GM12878 (cell line): ENCODE data around the gene AKR1C1. TPM values are rescaled to one million over a fixed set of nuclear protein-coding genes. Genes with fewer than 3 reads are reported as not detected.

ENCODE experiments used
- ATAC-seq: fragments of 200-7000 bp; cut with Tn5 transposase; 3 replicates; pipeline ENCODE4 v1.9.1; 2020; ENCODE audit warnings: mild to moderate bottlenecking, moderate library complexity
- BruUV-seq: library from RNA; stranded (reverse); fragments of 400-500 nt; replicated peaks from 2 replicates; lab custom pipeline; 2021; lab: Mats Ljungman, UMichigan
- CTCF ChIA-PET: fragments of 300-600 bp; sonication (Branson Sonifier 250); formaldehyde crosslinking; extraction: SDS; loops from one replicate; lab custom pipeline; 2021; ENCODE audit warnings: inconsistent platforms; lab: Yijun Ruan, JAX
- POLR2A ChIA-PET: fragments of 350-600 bp; formaldehyde crosslinking; extraction: SDS; loops from one replicate; lab custom pipeline; 2021; ENCODE audit warnings: inconsistent platforms; lab: Charles Lee
- RAD21 ChIA-PET: fragments of 300-600 bp; sonication (Branson Sonifier 250); formaldehyde crosslinking; loops from one replicate; lab custom pipeline; 2023; ENCODE audit warnings: antibody characterized with exemption; ENCODE audit not compliant: unreplicated experiment; lab: Charles Lee
- SMC1A ChIA-PET: fragments of 300-600 bp; sonication (Branson Sonifier 250); formaldehyde crosslinking; loops from one replicate; lab custom pipeline; 2023; ENCODE audit not compliant: unreplicated experiment, uncharacterized antibody; lab: Charles Lee
- DNase-seq: peaks from one replicate; pipeline ENCODE4 v3.0.0-alpha.2; 2011; ENCODE audit warnings: low read depth, low spot score
- FAIRE-seq: peaks from 3 replicates; lab custom pipeline; 2011; peaks lifted over from hg19 to GRCh38; lab: Jason Lieb, UNC
- H2AFZ ChIP-seq: 2 replicates; pipeline ENCODE4 v1.6.0; 2011; ENCODE audit warnings: low read depth, low read length, control low read depth; ENCODE audit not compliant: control insufficient read depth
- H3K27ac ChIP-seq: 2 replicates; pipeline ENCODE4 v1.5.1; 2011; ENCODE audit warnings: control low read depth; ENCODE audit not compliant: control insufficient read depth, insufficient read depth
- H3K27me3 ChIP-seq, 2 experiments: replicated peaks in 1 of 2; 2 replicates each; pipeline versions ENCODE4 v1.6.0 to v1.6.1; 2011; ENCODE audit warnings: low read length in 1 of 2; ENCODE audit not compliant: control insufficient read depth in 2 of 2, insufficient read depth in 2 of 2
- H3K36me3 ChIP-seq, 2 experiments: 2 replicates each; pipeline ENCODE4 v1.5.1; 2011; ENCODE audit warnings: low read length in 1 of 2; ENCODE audit not compliant: control insufficient read depth in 2 of 2, insufficient read depth in 2 of 2
- H3K4me1 ChIP-seq: 2 replicates; pipeline ENCODE4 v1.6.1; 2011; ENCODE audit warnings: mild to moderate bottlenecking, low read length, moderate library complexity, mixed read lengths; ENCODE audit not compliant: control insufficient read depth, insufficient read depth
- H3K4me2 ChIP-seq: 2 replicates; pipeline ENCODE4 v1.6.0; 2011; ENCODE audit warnings: control low read depth; ENCODE audit not compliant: control insufficient read depth, insufficient read depth
- H3K4me3 ChIP-seq: fragments of 200-600 bp; sonication (generic); 2 replicates; pipeline ENCODE4 v1.5.1; 2016
- H3K79me2 ChIP-seq: 2 replicates; pipeline ENCODE4 v1.6.0; 2011; ENCODE audit warnings: low read length; ENCODE audit not compliant: control insufficient read depth, insufficient read depth
- H3K9ac ChIP-seq: 2 replicates; pipeline ENCODE4 v1.8.0; 2011; ENCODE audit warnings: low read length, control low read depth, mixed read lengths; ENCODE audit not compliant: control insufficient read depth, insufficient read depth
- H3K9me3 ChIP-seq: replicated peaks from 3 replicates; pipeline ENCODE4 v1.5.1; 2011; ENCODE audit warnings: mild to moderate bottlenecking, low read length; ENCODE audit not compliant: control insufficient read depth, insufficient read depth
- H4K20me1 ChIP-seq: 2 replicates; pipeline ENCODE4 v1.6.0; 2011; ENCODE audit not compliant: control insufficient read depth, insufficient read depth
- CHD4 ChIP-seq: fragments of 200-600 bp; sonication (generic); IDR thresholded peaks from 2 replicates; pipeline ENCODE4 v1.6.1; 2016; ENCODE audit warnings: mild to moderate bottlenecking
- EED ChIP-seq: sonication (generic); IDR thresholded peaks from 2 replicates; pipeline ENCODE4 v1.6.1; 2016; ENCODE audit warnings: antibody characterized with exemption, low read depth
- IKZF1 ChIP-seq: fragments of 450-650 bp; conservative IDR thresholded peaks from 2 replicates; pipeline ENCODE4 v1.6.1; 2017; ENCODE audit warnings: antibody characterized with exemption, mild to moderate bottlenecking
- KDM1A ChIP-seq: fragments of 200-600 bp; sonication (generic); IDR thresholded peaks from 2 replicates; pipeline ENCODE4 v1.6.1; 2016; ENCODE audit warnings: borderline replicate concordance
- MXI1 ChIP-seq: fragments of 150-350 bp; IDR thresholded peaks from 2 replicates; pipeline ENCODE4 v1.6.1; 2011; ENCODE audit warnings: low read depth, mild to moderate bottlenecking, inconsistent platforms, low read length, improper control_type of control experiment
- NFIC ChIP-seq: IDR thresholded peaks from 2 replicates; pipeline ENCODE4 v1.6.1; 2012; ENCODE audit warnings: low read depth, mild to moderate bottlenecking, inconsistent platforms, low read length, moderate library complexity
- PAX8 ChIP-seq: fragments of 450-650 bp; IDR thresholded peaks from 2 replicates; pipeline ENCODE4 v1.6.1; 2017; ENCODE audit warnings: mild to moderate bottlenecking, moderate library complexity
- PKNOX1 ChIP-seq: fragments of 450-650 bp; IDR thresholded peaks from 2 replicates; pipeline ENCODE4 v1.6.1; 2016; ENCODE audit warnings: mild to moderate bottlenecking
- REST ChIP-seq: IDR thresholded peaks from 2 replicates; pipeline ENCODE4 v1.6.1; 2012; ENCODE audit warnings: mild to moderate bottlenecking, low read depth, low read length
- SMAD1 ChIP-seq: fragments of 450-650 bp; IDR thresholded peaks from 2 replicates; pipeline ENCODE4 v1.6.1; 2018; ENCODE audit warnings: mild to moderate bottlenecking, low read depth; ENCODE audit not compliant: partially characterized antibody
- TCF12 ChIP-seq: IDR thresholded peaks from 2 replicates; pipeline ENCODE4 v1.6.1; 2011; ENCODE audit warnings: low read depth, mild to moderate bottlenecking, low read length
- ZNF622 ChIP-seq: fragments of 450-650 bp; IDR thresholded peaks from 2 replicates; pipeline ENCODE4 v1.6.1; 2017; ENCODE audit warnings: mild to moderate bottlenecking, inconsistent platforms
- in situ Hi-C: fragments of 300-500 bp; cut with MboI; formaldehyde crosslinking; loops from 9 replicates; pipeline ENCODE4 v1.14.3; 2018; ENCODE audit warnings: mixed read lengths
- intact Hi-C: fragments of 100-400 bp; cut with micrococcal nuclease; formaldehyde crosslinking; loops from one replicate; pipeline ENCODE4 v1.14.2; 2022; ENCODE audit not compliant: unreplicated experiment
- polyA plus RNA-seq, 11 experiments: library from polyadenylated mRNA; depleted of rRNA in 4 of 11; unstranded in 6 of 11; stranded (reverse) in 5 of 11; fragments of >200 nt; fragmentation: Nextera tagmentation in 4 of 11; fragmentation: Illumina TruSeq in 1 of 11; extraction: Ambion mirVana in 4 of 11; extraction: Trizol in 1 of 11; gene quantifications; 1 replicate in 1 of 11; 2 replicates in 10 of 11; pipeline versions ENCODE4 v1.2.1 to v1.2.3, GENCODE V29; 2011 to 2016; ENCODE audit warnings: inconsistent platforms in 2 of 11, missing spikeins in 2 of 11, low read depth in 1 of 11
- total RNA-seq, 4 experiments: library from RNA; depleted of rRNA in 3 of 4; stranded (reverse); fragments of >200 nt in 3 of 4; fragmentation: Illumina TruSeq in 1 of 4; extraction: Trizol in 1 of 4; gene quantifications; 2 replicates each; pipeline versions ENCODE4 v1.2.1 to v1.2.3, GENCODE V29; 2013 to 2021
- TF ChIP-seq, protein P1 (sequence below): IDR thresholded peaks from 2 replicates; pipeline ENCODE4 v1.6.1; 2011; ENCODE audit warnings: mild to moderate bottlenecking, low read depth, low read length, moderate library complexity; ENCODE audit not compliant: insufficient replicate concordance
- TF ChIP-seq, protein P2 (sequence below): fragments of 450-650 bp; IDR thresholded peaks from 2 replicates; pipeline ENCODE4 v1.6.1; 2017; ENCODE audit warnings: mild to moderate bottlenecking

The AKR1C1 gene
- total and polyA plus RNA-seq, 10 of the 15 experiments (the other 5 are each of a cell fraction or from before 2014, with no cell fraction given): 0.05 to 1.2 (median 0.35) TPM; not detected in 6

DNA sequence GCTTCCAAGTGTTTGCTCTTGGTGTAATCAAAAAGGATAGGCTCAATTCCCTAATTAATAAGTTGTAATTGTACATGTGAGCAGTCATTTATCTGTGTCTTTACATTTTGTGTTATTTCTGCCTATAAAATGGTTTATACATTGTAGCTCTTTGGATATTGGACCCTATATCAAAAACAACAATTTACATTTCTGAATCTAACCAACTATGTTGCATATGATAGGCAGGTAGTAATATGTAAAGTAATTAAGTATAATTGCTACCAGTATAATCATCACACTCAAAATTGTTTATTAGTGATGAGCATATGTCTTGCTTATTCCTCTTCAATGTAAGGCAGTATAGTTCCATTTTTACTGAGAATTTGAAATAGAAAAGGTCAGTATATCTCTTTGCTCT lies 13.8 kb downstream of the AKR1C1 start:
- TF ChIP-seq CHD4 (no peak), PAX8 (no peak), MXI1 (no peak), ZNF622 (no peak), REST (no peak), IKZF1 (no peak), NFIC (no peak), EED (no peak), PKNOX1 (no peak), TCF12 (no peak), KDM1A (no peak), SMAD1 (no peak)
- TF ChIP-seq, protein P1, sequence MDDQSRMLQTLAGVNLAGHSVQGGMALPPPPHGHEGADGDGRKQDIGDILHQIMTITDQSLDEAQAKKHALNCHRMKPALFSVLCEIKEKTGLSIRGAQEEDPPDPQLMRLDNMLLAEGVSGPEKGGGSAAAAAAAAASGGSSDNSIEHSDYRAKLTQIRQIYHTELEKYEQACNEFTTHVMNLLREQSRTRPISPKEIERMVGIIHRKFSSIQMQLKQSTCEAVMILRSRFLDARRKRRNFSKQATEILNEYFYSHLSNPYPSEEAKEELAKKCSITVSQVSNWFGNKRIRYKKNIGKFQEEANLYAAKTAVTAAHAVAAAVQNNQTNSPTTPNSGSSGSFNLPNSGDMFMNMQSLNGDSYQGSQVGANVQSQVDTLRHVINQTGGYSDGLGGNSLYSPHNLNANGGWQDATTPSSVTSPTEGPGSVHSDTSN: no peak
- TF ChIP-seq, protein P2, sequence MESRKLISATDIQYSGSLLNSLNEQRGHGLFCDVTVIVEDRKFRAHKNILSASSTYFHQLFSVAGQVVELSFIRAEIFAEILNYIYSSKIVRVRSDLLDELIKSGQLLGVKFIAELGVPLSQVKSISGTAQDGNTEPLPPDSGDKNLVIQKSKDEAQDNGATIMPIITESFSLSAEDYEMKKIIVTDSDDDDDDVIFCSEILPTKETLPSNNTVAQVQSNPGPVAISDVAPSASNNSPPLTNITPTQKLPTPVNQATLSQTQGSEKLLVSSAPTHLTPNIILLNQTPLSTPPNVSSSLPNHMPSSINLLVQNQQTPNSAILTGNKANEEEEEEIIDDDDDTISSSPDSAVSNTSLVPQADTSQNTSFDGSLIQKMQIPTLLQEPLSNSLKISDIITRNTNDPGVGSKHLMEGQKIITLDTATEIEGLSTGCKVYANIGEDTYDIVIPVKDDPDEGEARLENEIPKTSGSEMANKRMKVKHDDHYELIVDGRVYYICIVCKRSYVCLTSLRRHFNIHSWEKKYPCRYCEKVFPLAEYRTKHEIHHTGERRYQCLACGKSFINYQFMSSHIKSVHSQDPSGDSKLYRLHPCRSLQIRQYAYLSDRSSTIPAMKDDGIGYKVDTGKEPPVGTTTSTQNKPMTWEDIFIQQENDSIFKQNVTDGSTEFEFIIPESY: no peak
- no peak for FAIRE-seq
- Histone ChIP-seq H3K27me3 (no peaks in the 10 kb centered on the region), H4K20me1 (no peaks in the 10 kb centered on the region), H3K27ac (no peak overlapping the region), H3K9me3 (no peaks in the 10 kb centered on the region), H3K36me3 (no peaks in the 10 kb centered on the region), H3K4me1 (no peaks in the 10 kb centered on the region), H3K9ac (no peak overlapping the region), H3K79me2 (no peaks in the 10 kb centered on the region), H2AFZ (no peak overlapping the region), H3K4me3 (no peak overlapping the region), H3K4me2 (no peak overlapping the region)
- in situ Hi-C loops (no loop called here), intact Hi-C loops (no loop called here)
- no peak for ATAC-seq
- DNase-seq: no peak
- ChIA-PET RAD21 (no interaction called here), CTCF (no interaction called here), SMC1A (no interaction called here), POLR2A (no interaction called here)
- no TSS peak for BruUV-seq
